HG03521 (cell line): ENCODE data around the gene PLXNB3.
A peak's percentile ranks its signal among the peaks of the same experiment; 100 is the strongest.

Experiments used
- ATAC-seq: cut with Tn5 transposase; IDR thresholded peaks from one replicate; pipeline ENCODE4 v1.9.1; 2021; ENCODE audit warnings: mild to moderate bottlenecking, moderate library complexity; ENCODE audit not compliant: unreplicated experiment

Gene PLXNB3

DNA sequence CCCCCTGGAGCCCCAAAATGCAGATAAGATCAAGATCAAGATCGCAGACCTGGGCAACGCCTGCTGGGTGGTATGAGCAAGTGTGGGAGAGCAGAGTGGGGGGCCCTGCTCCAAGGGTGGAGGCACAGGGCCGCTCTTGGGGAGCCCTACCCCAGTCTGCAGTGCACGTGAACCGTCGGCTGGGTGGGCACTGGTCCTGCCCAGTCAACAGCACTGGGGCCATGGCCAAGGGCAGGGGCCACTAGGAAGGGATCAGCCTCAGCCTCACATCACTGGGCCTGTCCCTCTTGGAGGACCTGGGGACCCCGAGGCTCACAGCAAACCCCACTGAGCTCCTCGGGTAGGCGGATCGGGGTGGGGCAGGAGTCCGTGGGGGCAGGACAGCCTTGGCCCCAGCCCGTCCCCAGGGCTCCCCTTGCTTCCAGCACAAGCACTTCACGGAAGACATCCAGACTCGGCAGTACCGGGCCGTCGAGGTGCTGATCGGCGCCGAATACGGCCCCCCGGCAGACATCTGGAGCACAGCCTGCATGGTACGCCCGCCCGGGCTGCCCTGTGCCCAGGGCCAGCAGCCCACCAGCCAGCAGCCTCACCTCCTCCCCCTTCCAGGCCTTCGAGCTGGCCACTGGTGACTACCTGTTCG lies 20.4 kb downstream of the PLXNB3 start:
- no peak for ATAC-seq

GRCh38 chrX:153786669-153787068 lies 22.6 kb downstream of the PLXNB3 start:
- no peak for ATAC-seq

DNA sequence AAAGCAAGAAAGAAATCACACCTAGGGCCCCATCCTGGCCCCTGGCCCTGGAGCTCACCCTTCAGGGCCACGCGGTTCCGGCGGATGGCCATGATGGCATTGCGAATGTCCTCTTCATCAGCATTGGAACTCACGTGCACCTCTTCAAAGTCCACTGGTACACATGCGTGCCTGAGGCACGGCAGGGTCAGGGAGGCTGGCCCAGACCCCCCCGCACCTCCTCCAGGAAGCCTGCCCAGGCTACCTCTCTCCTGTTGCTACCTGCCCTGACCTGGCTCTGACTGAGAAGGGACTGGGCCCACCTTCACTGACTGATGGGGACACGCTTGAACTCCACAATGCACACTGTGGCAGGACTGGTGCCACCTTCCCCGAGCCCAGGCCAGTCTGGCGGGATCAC lies 25.6 kb downstream of the PLXNB3 start:
- ATAC-seq, result no peak

GRCh38 chrX:153791104-153791852 lies 27.2 kb downstream of the PLXNB3 start:
- no peak for ATAC-seq

DNA sequence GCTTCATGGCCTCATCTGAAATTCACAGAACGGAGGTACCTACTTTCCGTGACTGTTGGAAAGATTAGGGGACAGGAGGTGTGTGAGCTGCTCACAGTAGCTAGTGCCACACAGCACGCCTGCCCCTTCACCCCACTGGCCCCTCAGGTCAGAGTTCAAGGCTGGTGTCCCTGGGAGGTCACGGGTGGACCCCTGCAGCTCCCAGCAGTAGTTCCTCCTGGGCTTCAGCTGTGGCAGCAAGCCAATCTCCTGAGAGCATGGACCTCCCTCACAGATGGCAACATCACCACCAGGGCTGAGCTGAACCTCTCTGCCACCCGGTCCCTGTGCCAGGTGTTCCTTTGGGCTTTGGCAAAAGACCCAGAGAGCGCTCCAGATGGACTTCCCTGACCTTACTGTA lies 28.3 kb downstream of the PLXNB3 start:
- no peak for ATAC-seq

- no peak for ATAC-seq
Measured at GRCh38 chrX:153793291-153793690, 29.2 kb downstream of the PLXNB3 start.

GRCh38 chrX:153794018-153794896 lies 30.2 kb downstream of the PLXNB3 start, which contains the start of the genes IDH3G and SSR4:
Gene IDH3G, minus strand, starts transcription at chrX:153794375. Its CDS starts 49 bp downstream, at chrX:153794326.
Gene SSR4, plus strand, starts transcription at chrX:153794668. Its CDS starts 20 bp downstream, at chrX:153794688.
- peak; percentile 92 for ATAC-seq

- ATAC-seq, result no peak
Measured at GRCh38 chrX:153794897-153795816, 31.1 kb downstream of the PLXNB3 start.

- no peak for ATAC-seq
Measured at GRCh38 chrX:153797415-153798015, 33.5 kb downstream of the PLXNB3 start.

DNA sequence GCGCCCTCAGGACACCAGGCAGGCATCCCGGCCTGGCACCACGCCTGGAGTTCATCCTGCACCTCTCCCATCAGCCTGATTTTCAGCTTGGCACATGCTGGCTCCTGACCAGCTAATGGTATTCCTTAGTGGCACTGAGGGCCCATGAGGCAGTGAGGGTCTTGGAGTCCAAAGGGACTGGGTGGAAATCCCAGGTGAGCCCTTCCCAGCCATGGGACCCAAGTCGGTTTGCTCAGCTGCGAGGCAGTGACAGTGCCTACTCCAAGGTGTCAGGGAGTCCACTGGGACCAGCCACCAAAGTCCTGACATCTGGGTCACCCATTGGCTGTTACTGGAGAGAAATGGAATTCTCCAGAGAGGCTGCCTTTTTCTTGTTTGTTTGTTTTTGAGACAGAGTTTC lies 35.3 kb downstream of the PLXNB3 start:
- no peak for ATAC-seq

- no peak for ATAC-seq
Measured at GRCh38 chrX:153800177-153800722, 36.2 kb downstream of the PLXNB3 start.

GRCh38 chrX:153800746-153801145 lies 36.7 kb downstream of the PLXNB3 start:
- ATAC-seq, result no peak

DNA sequence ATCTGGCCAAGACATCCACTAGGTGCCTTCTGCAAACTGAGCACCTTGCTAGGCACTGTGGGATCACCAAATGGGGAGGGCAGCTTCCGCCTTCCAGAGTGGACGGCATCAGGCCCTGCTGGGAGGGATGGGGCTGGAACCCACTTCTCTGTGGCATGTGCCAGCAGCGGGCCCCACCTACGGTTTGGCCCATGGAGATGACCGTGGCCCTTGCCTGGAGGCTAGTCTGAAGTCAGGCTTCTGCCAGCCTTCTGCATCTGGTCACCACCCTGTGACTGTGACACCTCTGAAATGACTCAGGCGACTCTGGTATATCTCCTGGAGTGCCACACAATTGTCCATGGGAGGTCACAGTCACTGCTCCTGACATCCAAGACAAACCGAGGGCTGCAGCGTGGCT lies 37.6 kb downstream of the PLXNB3 start:
- no peak for ATAC-seq

DNA sequence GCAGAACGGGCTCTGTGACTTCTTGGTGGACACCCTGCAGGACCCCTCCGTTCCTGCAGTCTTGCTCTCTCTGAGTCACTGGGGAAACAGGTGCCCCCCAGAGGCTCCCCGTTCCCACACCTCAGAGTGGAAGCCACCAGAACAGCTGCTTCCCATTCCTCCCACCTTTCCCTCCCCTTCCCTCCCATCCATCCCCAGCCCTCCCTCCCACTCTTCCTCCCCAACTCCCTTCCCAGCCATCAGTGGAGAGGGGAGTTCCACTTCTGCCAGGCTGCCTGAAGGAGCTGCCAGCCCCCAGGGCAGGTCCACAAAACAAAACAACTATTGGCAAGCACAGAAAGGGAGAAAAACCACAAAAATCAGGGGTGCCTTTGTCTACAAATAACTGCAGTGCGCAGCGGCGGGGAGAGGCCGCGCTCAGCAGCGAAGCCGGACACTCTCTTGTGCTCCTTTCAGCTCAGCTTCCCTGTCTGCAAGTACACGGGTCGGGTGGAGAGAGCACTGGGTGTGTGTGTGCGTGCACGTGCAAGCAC lies 38.5 kb downstream of the PLXNB3 start:
- no peak for ATAC-seq

DNA sequence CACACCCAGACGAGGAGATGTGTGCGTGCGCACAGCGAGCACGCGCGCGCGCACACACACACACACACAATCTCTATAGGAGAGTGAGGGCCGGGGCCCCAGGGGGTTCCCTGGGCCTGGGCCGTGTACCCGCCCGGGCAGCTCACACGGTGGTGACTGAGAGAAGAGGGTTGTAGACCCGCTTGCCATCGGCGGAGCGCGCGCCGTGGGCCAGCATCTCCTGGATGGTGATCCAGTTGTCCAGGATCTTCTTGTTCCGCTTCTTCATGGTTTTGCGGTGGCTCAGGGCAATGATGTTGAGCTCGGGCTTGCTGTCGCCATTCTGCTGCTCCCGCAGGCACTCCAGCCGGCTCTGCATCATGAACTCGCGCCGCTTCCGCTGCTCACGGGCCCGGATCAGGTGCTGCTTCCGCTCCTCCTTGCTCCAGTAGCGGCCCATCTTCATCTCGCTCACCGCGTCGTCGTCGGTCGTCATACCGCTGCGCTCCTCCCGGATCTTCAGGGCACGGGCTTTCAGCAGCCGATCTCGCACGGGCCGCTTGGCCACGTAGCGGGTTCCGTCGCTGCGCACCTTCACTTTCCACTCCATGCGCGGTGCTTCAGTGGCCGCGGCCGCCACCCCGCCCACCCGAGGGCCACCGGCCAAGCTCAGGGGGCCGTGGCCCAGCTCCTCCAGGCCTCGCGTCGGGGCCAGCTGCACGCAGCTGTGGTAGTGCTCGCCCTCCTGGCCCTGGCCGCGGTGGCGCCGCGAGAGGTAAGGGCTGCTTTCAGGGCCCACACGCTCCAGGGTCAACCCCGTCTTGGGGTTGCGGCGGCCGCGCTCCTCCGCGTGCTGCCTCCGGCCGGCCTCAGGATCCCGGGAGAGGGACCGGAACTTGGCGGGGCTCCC lies 39.4 kb downstream of the PLXNB3 start:
- no peak for ATAC-seq

GRCh38 chrX:153804100-153804595 lies 40.1 kb downstream of the PLXNB3 start:
- ATAC-seq, result no peak

GRCh38 chrX:153804621-153805020 lies 40.6 kb downstream of the PLXNB3 start:
- no peak for ATAC-seq

- ATAC-seq, result no peak
Measured at GRCh38 chrX:153805436-153805835, 41.4 kb downstream of the PLXNB3 start.
